Measurements from ENCODE around the gene RPL18A. TPM values are rescaled to one million over a fixed set of nuclear protein-coding genes. Genes with fewer than 3 reads are reported as not detected.

Gene RPL18A
- total and polyA plus RNA-seq, 10 of the 15 experiments (the other 5 are each of a cell fraction or from before 2014, with no cell fraction given), result 1,181 to 3,774 (median 2,300) TPM

- TF ChIP-seq, protein P1, sequence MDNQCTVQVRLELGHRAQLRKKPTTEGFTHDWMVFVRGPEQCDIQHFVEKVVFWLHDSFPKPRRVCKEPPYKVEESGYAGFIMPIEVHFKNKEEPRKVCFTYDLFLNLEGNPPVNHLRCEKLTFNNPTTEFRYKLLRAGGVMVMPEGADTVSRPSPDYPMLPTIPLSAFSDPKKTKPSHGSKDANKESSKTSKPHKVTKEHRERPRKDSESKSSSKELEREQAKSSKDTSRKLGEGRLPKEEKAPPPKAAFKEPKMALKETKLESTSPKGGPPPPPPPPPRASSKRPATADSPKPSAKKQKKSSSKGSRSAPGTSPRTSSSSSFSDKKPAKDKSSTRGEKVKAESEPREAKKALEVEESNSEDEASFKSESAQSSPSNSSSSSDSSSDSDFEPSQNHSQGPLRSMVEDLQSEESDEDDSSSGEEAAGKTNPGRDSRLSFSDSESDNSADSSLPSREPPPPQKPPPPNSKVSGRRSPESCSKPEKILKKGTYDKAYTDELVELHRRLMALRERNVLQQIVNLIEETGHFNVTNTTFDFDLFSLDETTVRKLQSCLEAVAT (IDR thresholded peaks at IDR 0.05), result peak; percentile 79; the same call in 1 of the 2 replicates
- TF ChIP-seq MYC (IDR thresholded peaks at IDR 0.05; ENCODE audit: insufficient read depth, insufficient read length, insufficient replicate concordance, low read length, severe bottlenecking) (no peak), JUND (IDR thresholded peaks at IDR 0.05; ENCODE audit: low read depth, low read length) (no peak), STAT3 (IDR thresholded peaks at IDR 0.05; ENCODE audit: low read depth, low read length) (no peak)
- Histone ChIP-seq H3K9me3 (replicated peaks; ENCODE audit: control insufficient read depth, insufficient read depth, low read length) (no peaks in the 10 kb centered on the region), H3K27ac (ENCODE audit: control insufficient read depth, insufficient read depth) (peak overlapping the region; percentile 71), H3K4me3 (0 out of 2 replicates have a peak overlapping the region, but pooled peaks have one; percentile 72), H3K36me3 (ENCODE audit: control insufficient read depth in 2 of 2, insufficient read depth in 2 of 2, low read length in 1 of 2) (0 out of 4 replicates have a peak, but pooled peaks cover 0 to under 1% of the 10 kb centered on the region in 2 experiments), H3K4me2 (ENCODE audit: control insufficient read depth, insufficient read depth) (no peak overlapping the region), H3K79me2 (ENCODE audit: control insufficient read depth, insufficient read depth, low read length) (peaks cover 25% of the 10 kb centered on the region), H3K9ac (ENCODE audit: control insufficient read depth, insufficient read depth, low read length) (no peak overlapping the region), H3K4me1 (ENCODE audit: control insufficient read depth, insufficient read depth, low read length) (peaks cover 36% of the 10 kb centered on the region), H4K20me1 (ENCODE audit: control insufficient read depth, insufficient read depth) (no peaks in the 10 kb centered on the region), H2AFZ (ENCODE audit: control insufficient read depth, low read depth, low read length) (no peak overlapping the region), H3K27me3 (replicated peaks in 1 of 2; ENCODE audit: control insufficient read depth in 2 of 2, insufficient read depth in 2 of 2, low read length in 1 of 2) (no peaks in the 10 kb centered on the region)
- no TSS peak for BruUV-seq (replicated peaks)
- 87% methylated on average over 14 of the region's 14 CpGs for WGBS (ENCODE audit: insufficient coverage, insufficient replicate concordance, low lambda C conversion rate, missing lambda C conversion rate)
- in situ Hi-C loops (cut with MboI), result no loop called here
- SMC1A ChIA-PET (ENCODE audit: uncharacterized antibody, unreplicated experiment), result interaction anchor here (1.4 to 3.4 kb wide), 3 partner anchors 11 to 88 kb away, joined by 4 to 19 read pairs (median 5); partner anchors contain the start of gene RPL18A
- RAD21 ChIA-PET (ENCODE audit: unreplicated experiment), result interaction anchor here (1.3 to 5.3 kb wide), 4 partner anchors 10 to 94 kb away, joined by 3 to 56 read pairs (median 10); partner anchors contain the start of genes CCDC124 and RPL18A
- POLR2A ChIA-PET, result interaction anchor here (1.1 to 2.9 kb wide), 2 partner anchors 11 to 94 kb away, joined by 7 to 23 read pairs; partner anchors contain the start of gene RPL18A
- ATAC-seq (no peak), DNase-seq (ENCODE audit: low read depth, low spot score) (no peak), FAIRE-seq (no peak)
- intact Hi-C loops (cut with micrococcal nuclease; ENCODE audit: unreplicated experiment), result no loop called here
- CTCF ChIA-PET, result interaction anchor here (0.7 to 8.5 kb wide), 9 partner anchors 11 to 338 kb away, joined by 3 to 78 read pairs (median 6); partner anchors contain the start of genes CCDC124 and RPL18A
Observed at GRCh38 chr19:17848595-17849292, 11.0 kb upstream of the RPL18A start.
